Panc1 (cell line): Measurements from ENCODE around the gene BBC3. TPM values are rescaled to one million over a fixed set of nuclear protein-coding genes. Genes with fewer than 3 reads are reported as not detected.

Experiments
- ATAC-seq: fragments of 200-7000 bp; cut with Tn5 transposase; 2 replicates; pipeline ENCODE4 v1.9.1; 2020; ENCODE audit warnings: mild to moderate bottlenecking, moderate library complexity
- BruUV-seq: library from RNA; stranded (reverse); fragments of 400-500 nt; replicated peaks from 2 replicates; lab custom pipeline; 2021; lab: Mats Ljungman, UMichigan
- CTCF ChIA-PET: fragments of 300-600 bp; sonication (Branson Sonifier 250); formaldehyde crosslinking; loops from one replicate; lab custom pipeline; 2022; ENCODE audit warnings: antibody characterized with exemption; lab: Charles Lee
- POLR2A ChIA-PET: fragments of 300-600 bp; sonication (Branson Sonifier 250); formaldehyde crosslinking; loops from one replicate; lab custom pipeline; 2022; ENCODE audit warnings: antibody characterized with exemption; lab: Charles Lee
- DNase-seq: peaks from one replicate; pipeline ENCODE4 v3.0.0-alpha.2; 2010; ENCODE audit warnings: low read depth, low spot score
- H3K27ac ChIP-seq: 2 replicates; pipeline ENCODE4 v1.5.1; 2011; ENCODE audit warnings: mild to moderate bottlenecking, low read length, inconsistent platforms
- H3K27me3 ChIP-seq: fragments of 200-500 bp; sonication (Bioruptor generic); 2 replicates; pipeline ENCODE4 v1.6.0; 2014; ENCODE audit warnings: low read length, inconsistent platforms; ENCODE audit not compliant: control insufficient read depth, insufficient read depth
- H3K36me3 ChIP-seq: fragments of 200-500 bp; sonication (Bioruptor generic); 2 replicates; pipeline ENCODE4 v1.5.1; 2014; ENCODE audit warnings: inconsistent platforms, mild to moderate bottlenecking, low read length, moderate library complexity; ENCODE audit not compliant: control insufficient read depth, insufficient read depth
- H3K4me1 ChIP-seq: 2 replicates; pipeline ENCODE4 v1.5.1; 2011; ENCODE audit warnings: inconsistent platforms, mild to moderate bottlenecking, low read length, moderate library complexity; ENCODE audit not compliant: control insufficient read depth, insufficient read depth
- H3K4me3 ChIP-seq, 2 experiments: 2 replicates each; pipeline ENCODE4 v1.5.1; 2011 to 2012; ENCODE audit warnings: low read depth in 2 of 2, low read length in 2 of 2, mild to moderate bottlenecking in 2 of 2, inconsistent platforms in 1 of 2, moderate library complexity in 1 of 2
- H3K9me3 ChIP-seq: fragments of 200-500 bp; sonication (Bioruptor generic); 2 replicates; pipeline ENCODE4 v1.5.1; 2014; ENCODE audit warnings: low read depth, mild to moderate bottlenecking, inconsistent platforms, low read length, moderate library complexity; ENCODE audit not compliant: control insufficient read depth, insufficient read depth
- CTCF ChIP-seq: fragments of 450-650 bp; IDR thresholded peaks from 2 replicates; pipeline ENCODE4 v1.5.1; 2017; ENCODE audit warnings: mild to moderate bottlenecking
- POLR2AphosphoS5 ChIP-seq: IDR thresholded peaks from 2 replicates; pipeline ENCODE4 v1.6.1; 2012; ENCODE audit warnings: mild to moderate bottlenecking, low read depth, low read length, moderate library complexity
- REST ChIP-seq, 2 experiments: IDR thresholded peaks; 2 replicates each; pipeline ENCODE4 v1.6.1; 2011 to 2012; ENCODE audit warnings: low read depth in 2 of 2, control low read depth in 1 of 2, low read length in 1 of 2, mild to moderate bottlenecking in 1 of 2, moderate library complexity in 1 of 2; ENCODE audit not compliant: insufficient read depth in 1 of 2
- SIN3A ChIP-seq: IDR thresholded peaks from 2 replicates; pipeline ENCODE4 v1.6.1; 2012; ENCODE audit warnings: low read depth, mild to moderate bottlenecking, low read length, moderate library complexity, borderline replicate concordance; ENCODE audit not compliant: insufficient read depth
- TCF7L2 ChIP-seq: IDR thresholded peaks from 2 replicates; pipeline ENCODE4 v1.6.1; 2011; ENCODE audit warnings: mild to moderate bottlenecking, low read depth, low read length, inconsistent platforms
- in situ Hi-C: cut with HindIII; loops from 2 replicates; pipeline ENCODE4 v1.10.0; 2016; ENCODE audit warnings: low sequenced_read_pairs, low pct_unique_long_range_greater_than_20kb
- intact Hi-C: fragments of 100-400 bp; cut with micrococcal nuclease; formaldehyde crosslinking; loops from one replicate; pipeline ENCODE4 v1.10.0; 2022; ENCODE audit not compliant: unreplicated experiment
- total RNA-seq: library from RNA; stranded (reverse); gene quantifications from one replicate; pipeline ENCODE4 v1.2.1, GENCODE V29; 2021; ENCODE audit not compliant: unreplicated experiment

BBC3 gene
- total RNA-seq, 1 experiment from 2014 or later: 7.6 TPM

- no peak for DNase-seq
- intact Hi-C loops: loop anchor here (10.0 kb wide), 1 partner anchor 182 kb away; the partner anchor contains the start of gene TMEM160
- H3K36me3 ChIP-seq: no peaks in the 10 kb centered on the region; the same call in 1 of the 2 replicates
- H3K4me3 ChIP-seq: peak overlapping the region; percentile 65 to 78
- BruUV-seq: TSS peak; percentile 96
- CTCF ChIA-PET: interaction anchor here (1.4 kb wide), 1 partner anchor 17 kb away, joined by 5 read pairs; no protein-coding TSS in a partner anchor
- TF ChIP-seq REST (IDR thresholded peaks at IDR 0.05; ENCODE audit: insufficient read depth in 1 of 2, low read depth in 2 of 2, low read length in 1 of 2) (no peak), POLR2AphosphoS5 (no peak; the same call in 1 of the 2 replicates), TCF7L2 (no peak), SIN3A (no peak), CTCF (no peak)
- H3K27me3 ChIP-seq: no peaks in the 10 kb centered on the region
- POLR2A ChIA-PET: interaction anchor here (0.6 to 1.1 kb wide), 3 partner anchors 12 to 16 kb away, joined by 4 to 5 read pairs (median 5); no protein-coding TSS in a partner anchor
- H3K9me3 ChIP-seq: no peaks in the 10 kb centered on the region
- in situ Hi-C loops: no loop called here
- peaks cover 18% of the 10 kb centered on the region for H3K4me1 ChIP-seq
- H3K27ac ChIP-seq: peak overlapping the region; percentile 95
- peak; percentile 60 for ATAC-seq
Observed at GRCh38 chr19:47226426-47227351, 4.3 kb downstream of the BBC3 start.

- ChIA-PET CTCF (interaction anchor here (1.1 to 1.4 kb wide), 2 partner anchors 16 to 18 kb away, joined by 4 to 5 read pairs; no protein-coding TSS in a partner anchor), POLR2A (interaction anchor here (0.5 to 1.1 kb wide), 4 partner anchors 13 to 80 kb away, joined by 4 to 11 read pairs (median 5); no protein-coding TSS in a partner anchor)
- intact Hi-C loops: loop anchor here (10.0 kb wide), 1 partner anchor 181 kb away; the partner anchor contains the start of gene TMEM160
- TF ChIP-seq REST (IDR thresholded peaks at IDR 0.05; ENCODE audit: insufficient read depth in 1 of 2, low read depth in 2 of 2, low read length in 1 of 2): no peak
- no peak; the same call in 1 of the 2 replicates for TF ChIP-seq CTCF
- peak; percentile 84; the same call in 1 of the 2 replicates for TF ChIP-seq SIN3A
- no peak for TF ChIP-seq TCF7L2
- TF ChIP-seq POLR2AphosphoS5: peak; percentile 99
- H3K4me3 ChIP-seq: peak overlapping the region; percentile 23 to 65; a peak in 3 of 4 replicates
- H3K36me3 ChIP-seq: no peaks in the 10 kb centered on the region; the same call in 1 of the 2 replicates
- H3K9me3 ChIP-seq: no peaks in the 10 kb centered on the region
- no peak for DNase-seq
- BruUV-seq: no TSS peak
- in situ Hi-C loops: no loop called here
- H3K4me1 ChIP-seq: peaks cover 16% of the 10 kb centered on the region
- peak; percentile 62 for ATAC-seq
- no peaks in the 10 kb centered on the region for H3K27me3 ChIP-seq
- peak overlapping the region; percentile 95 for H3K27ac ChIP-seq
Observed at GRCh38 chr19:47225746-47226425, 5.1 kb downstream of the BBC3 start.
